K562 (cell line): ENCODE results near the gene XAB2. TPM values are rescaled to one million over a fixed set of nuclear protein-coding genes. Genes with fewer than 3 reads are reported as not detected.
A peak's percentile ranks its signal among the peaks of the same experiment; 100 is the strongest.

Source experiments
- AFF1 ChIP-seq, 2 experiments: fragments of 450-650 bp; IDR thresholded peaks; 2 replicates each; pipeline ENCODE4 v1.6.1; 2018; ENCODE audit warnings: mild to moderate bottlenecking in 2 of 2, low read depth in 1 of 2; ENCODE audit not compliant: partially characterized antibody in 2 of 2
- ATF1 ChIP-seq, 2 experiments: fragments of 450-650 bp in 1 of 2; IDR thresholded peaks; 2 replicates each; pipeline ENCODE4 v1.6.1; 2016; ENCODE audit warnings: missing compliant biosample characterization in 1 of 2, missing genetic modification characterization in 1 of 2
- BCOR ChIP-seq: fragments of 450-650 bp; IDR thresholded peaks from 2 replicates; pipeline ENCODE4 v1.6.1; 2016
- CBFA2T2 ChIP-seq: fragments of 450-650 bp; conservative IDR thresholded peaks from 2 replicates; pipeline ENCODE4 v1.6.1; 2017; ENCODE audit warnings: mild to moderate bottlenecking
- LEF1 ChIP-seq: fragments of 450-650 bp; IDR thresholded peaks from 2 replicates; pipeline ENCODE4 v1.6.1; 2016; ENCODE audit warnings: mild to moderate bottlenecking
- NR2C2 ChIP-seq, 2 experiments: fragments of 200-800 bp in 1 of 2; sonication (Bioruptor generic) in 1 of 2; sonication (generic) in 1 of 2; formaldehyde crosslinking in 1 of 2; IDR thresholded peaks; 2 replicates each; pipeline versions ENCODE4 v1.6.1 to v1.8.0; 2016 to 2022; ENCODE audit warnings: mild to moderate bottlenecking in 1 of 2, missing compliant biosample characterization in 1 of 2, missing genetic modification characterization in 1 of 2, missing genetic modification reagents in 1 of 2
- RBBP5 ChIP-seq: fragments of 200-600 bp; sonication (generic); IDR thresholded peaks from 2 replicates; pipeline ENCODE4 v1.6.1; 2012; ENCODE audit warnings: borderline replicate concordance, mild to moderate bottlenecking, low read length, control low read depth, inconsistent platforms; ENCODE audit not compliant: insufficient read depth, poor library complexity, severe bottlenecking
- REST ChIP-seq, 2 experiments: fragments of 450-650 bp; formaldehyde crosslinking in 1 of 2; IDR thresholded peaks; 2 replicates each; pipeline versions ENCODE4 v1.4.0 to v1.6.1; 2014 to 2020; ENCODE audit warnings: mild to moderate bottlenecking in 2 of 2, borderline replicate concordance in 1 of 2, low read depth in 1 of 2
- SAP30 ChIP-seq: fragments of 200-600 bp; sonication (generic); IDR thresholded peaks from 2 replicates; pipeline ENCODE4 v1.6.1; 2012; ENCODE audit warnings: borderline replicate concordance, low read depth, mild to moderate bottlenecking, moderate library complexity, low read length, control low read depth, inconsistent platforms; ENCODE audit not compliant: insufficient read depth, poor library complexity, severe bottlenecking
- ZNF239 ChIP-seq: fragments of 250-450 bp; sonication (Bioruptor Pico); IDR thresholded peaks from 2 replicates; pipeline ENCODE4 v1.4.0; 2020; ENCODE audit warnings: mild to moderate bottlenecking
- ZNF431 ChIP-seq: sonication (generic); formaldehyde crosslinking; IDR thresholded peaks from 2 replicates; pipeline ENCODE4 v1.8.0; 2022; ENCODE audit warnings: mild to moderate bottlenecking, missing genetic modification reagents
- polyA plus RNA-seq, 8 experiments: library from polyadenylated mRNA; depleted of rRNA in 4 of 8; stranded (reverse) in 5 of 8; unstranded in 3 of 8; fragments of >200 nt; fragmentation: Nextera tagmentation in 2 of 8; fragmentation: Illumina TruSeq in 1 of 8; extraction: Ambion mirVana in 2 of 8; extraction: Trizol in 1 of 8; gene quantifications; 2 replicates each; pipeline versions ENCODE4 v1.2.1 to v1.2.3, GENCODE V29; 2011 to 2014; ENCODE audit warnings: inconsistent platforms in 1 of 8, missing spikeins in 1 of 8
- total RNA-seq, 7 experiments: library from RNA; depleted of rRNA in 6 of 7; stranded (reverse); fragments of >200 nt in 6 of 7; fragmentation: Illumina TruSeq in 2 of 7; extraction: Trizol in 2 of 7; gene quantifications; 2 replicates each; pipeline versions ENCODE4 v1.2.1 to v1.2.3, GENCODE V29; 2011 to 2021; ENCODE audit warnings: low replicate concordance in 1 of 7

XAB2 gene
- total and polyA plus RNA-seq, 9 of the 15 experiments (the other 6 are each of a cell fraction or from before 2014, with no cell fraction given), result 0.21 to 58.3 (median 20.0) TPM

GRCh38 chr19:7652061-7652641 lies 22.8 kb upstream of the XAB2 start (continued):
- TF ChIP-seq LEF1, result peak; percentile 100
- no peak for TF ChIP-seq ATF1 (CRISPR knock-in tag; IDR thresholded peaks at IDR 0.05)
- peak; percentile 81 for TF ChIP-seq ATF1 (tag; IDR thresholded peaks at IDR 0.05)
- TF ChIP-seq ZNF239 (CRISPR knock-in tag), result no peak
- 0 out of 2 replicates have a peak, but pooled peaks have one; percentile 6 for TF ChIP-seq BCOR
- TF ChIP-seq ZNF431 (CRISPR knock-in tag), result 0 out of 2 replicates have a peak, but pooled peaks have one; percentile 18
- TF ChIP-seq CBFA2T2, result 0 out of 2 replicates have a peak, but pooled peaks have one; percentile 15
- TF ChIP-seq REST (IDR thresholded peaks at IDR 0.05; ENCODE audit: borderline replicate concordance), result peak; percentile 81
- no peak for TF ChIP-seq REST (CRISPR knock-in tag; IDR thresholded peaks at IDR 0.05; ENCODE audit: low read depth)
- peak in 1 of 2 experiments; percentile 56 for TF ChIP-seq AFF1 (IDR thresholded peaks at IDR 0.05; ENCODE audit: low read depth in 1 of 2, partially characterized antibody in 2 of 2)
- peak; percentile 81 for TF ChIP-seq NR2C2 (CRISPR knock-in tag; IDR thresholded peaks at IDR 0.05)
- TF ChIP-seq NR2C2 (tag; IDR thresholded peaks at IDR 0.05), result peak; percentile 95
- TF ChIP-seq RBBP5, result peak; percentile 61
- TF ChIP-seq SAP30, result no peak
